ENCODE measurements around the gene CYSRT1.

The CYSRT1 gene

GRCh38 chr9:137262909-137263285, 37.9 kb downstream of the CYSRT1 start:
- CTCF ChIA-PET, result interaction anchor here (1.1 to 2.1 kb wide), 4 partner anchors 9 to 36 kb away, joined by 3 to 6 read pairs (median 4); partner anchors contain the start of gene RNF224
- POLR2A ChIA-PET, result interaction anchor here (1.8 kb wide), 1 partner anchor 22 kb away, joined by 8 read pairs; the partner anchor contains the start of gene TUBB4B
- no peak for DNase-seq (ENCODE audit: extremely low spot score)
- TF ChIP-seq CTCF (IDR thresholded peaks at IDR 0.05; ENCODE audit: control extremely low read depth, extremely low read depth, low read depth, missing control alignments), result no peak

- POLR2A ChIA-PET, result no interaction called here
- no peak for TF ChIP-seq CTCF (IDR thresholded peaks at IDR 0.05; ENCODE audit: control extremely low read depth, extremely low read depth, low read depth, missing control alignments)
- no peak for DNase-seq (ENCODE audit: extremely low spot score)
- CTCF ChIA-PET, result interaction anchor here (1.1 to 1.3 kb wide), 3 partner anchors 9 to 160 kb away, joined by 3 read pairs; partner anchors contain the start of genes EXD3, NOXA1 and RNF224
Measured at GRCh38 chr9:137263506-137263905, 38.5 kb downstream of the CYSRT1 start.

- ChIA-PET POLR2A (interaction anchor here (2.1 kb wide), 1 partner anchor 24 kb away, joined by 5 read pairs; no protein-coding TSS in a partner anchor), CTCF (interaction anchor here (1.3 to 1.6 kb wide), 2 partner anchors 28 to 159 kb away, joined by 3 to 5 read pairs; partner anchors contain the start of genes EXD3 and NOXA1)
- no peak for TF ChIP-seq CTCF (IDR thresholded peaks at IDR 0.05; ENCODE audit: control extremely low read depth, extremely low read depth, low read depth, missing control alignments)
- DNase-seq (ENCODE audit: extremely low spot score), result no peak
Measured at GRCh38 chr9:137264067-137264466, 39.1 kb downstream of the CYSRT1 start.

GRCh38 chr9:137265496-137266161, 40.7 kb downstream of the CYSRT1 start:
- CTCF ChIA-PET, result interaction anchor here (0.7 to 1.8 kb wide), 3 partner anchors 21 to 77 kb away, joined by 3 to 5 read pairs (median 4); partner anchors contain the start of genes ANAPC2 and SSNA1
- POLR2A ChIA-PET, result interaction anchor here (0.7 to 2.1 kb wide), 2 partner anchors 23 to 25 kb away, joined by 3 to 5 read pairs; no protein-coding TSS in a partner anchor
- DNase-seq (ENCODE audit: extremely low spot score), result no peak
- TF ChIP-seq CTCF (IDR thresholded peaks at IDR 0.05; ENCODE audit: control extremely low read depth, extremely low read depth, low read depth, missing control alignments), result no peak

- ChIA-PET CTCF (interaction anchor here (1.8 kb wide), 1 partner anchor 21 kb away, joined by 4 read pairs; no protein-coding TSS in a partner anchor), POLR2A (interaction anchor here (2.1 kb wide), 1 partner anchor 26 kb away, joined by 5 read pairs; no protein-coding TSS in a partner anchor)
- DNase-seq (ENCODE audit: extremely low spot score), result no peak
- TF ChIP-seq CTCF (IDR thresholded peaks at IDR 0.05; ENCODE audit: control extremely low read depth, extremely low read depth, low read depth, missing control alignments), result no peak
Measured at GRCh38 chr9:137266162-137266527, 41.2 kb downstream of the CYSRT1 start.

- no peak for TF ChIP-seq CTCF (IDR thresholded peaks at IDR 0.05; ENCODE audit: control extremely low read depth, extremely low read depth, low read depth, missing control alignments)
- POLR2A ChIA-PET, result interaction anchor here (1.2 kb wide), 1 partner anchor 24 kb away, joined by 6 read pairs; no protein-coding TSS in a partner anchor
- DNase-seq (ENCODE audit: extremely low spot score), result no peak
- CTCF ChIA-PET, result interaction anchor here (0.9 to 1.8 kb wide), 5 partner anchors 10 to 238 kb away, joined by 3 to 4 read pairs (median 4); partner anchors contain the start of gene TOR4A
Measured at GRCh38 chr9:137266585-137267453, 41.8 kb downstream of the CYSRT1 start.
